ENCODE measurements around the gene SEC61A2.

DNA sequence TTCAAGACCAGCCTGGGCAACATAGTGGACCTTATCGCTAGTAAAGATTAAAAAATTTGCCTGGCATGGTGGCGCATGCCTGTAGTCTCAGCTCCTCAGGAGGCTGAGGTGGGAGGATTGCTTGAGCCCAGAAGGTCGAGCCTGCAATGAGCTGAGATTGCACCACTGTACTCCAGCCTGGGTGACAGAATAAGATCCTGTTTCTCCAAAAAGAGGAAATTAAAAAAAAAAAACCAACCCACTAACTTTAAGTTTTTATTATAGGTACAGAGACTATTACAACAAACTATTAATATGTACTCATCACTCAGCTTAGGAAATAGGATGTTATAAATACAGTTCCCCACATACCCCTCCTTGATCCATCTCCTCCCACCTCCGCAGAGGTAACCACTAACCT is 30.5 kb upstream of the SEC61A2 start:
- no peak for TF ChIP-seq CTCF (conservative IDR thresholded peaks at IDR 0.05; ENCODE audit: low read depth, low read length)
- TF ChIP-seq POLR2A (IDR thresholded peaks at IDR 0.05; ENCODE audit: low read depth, low read length) = no peak
- no peak for TF ChIP-seq RAD21 (IDR thresholded peaks at IDR 0.05; ENCODE audit: low read length)
- TF ChIP-seq NFE2L2 (IDR thresholded peaks at IDR 0.05; ENCODE audit: low read depth, low read length) = no peak
- no peak for TF ChIP-seq RCOR1 (IDR thresholded peaks at IDR 0.05; ENCODE audit: insufficient replicate concordance, low read length)
- no peak for TF ChIP-seq MAZ (IDR thresholded peaks at IDR 0.05; ENCODE audit: borderline replicate concordance, low read depth, low read length)
- TF ChIP-seq CHD1 (IDR thresholded peaks at IDR 0.05; ENCODE audit: low read depth, low read length) = no peak
- TF ChIP-seq USF2 (IDR thresholded peaks at IDR 0.05; ENCODE audit: low read depth, low read length) = no peak
- no peak for TF ChIP-seq MAFK (IDR thresholded peaks at IDR 0.05; ENCODE audit: low read depth, low read length)
- no peak for TF ChIP-seq SMC3 (IDR thresholded peaks at IDR 0.05; ENCODE audit: low read depth, low read length)
- no peak for TF ChIP-seq RFX5 (IDR thresholded peaks at IDR 0.05; ENCODE audit: low read depth, low read length)
- no peak for TF ChIP-seq CEBPB (IDR thresholded peaks at IDR 0.05; ENCODE audit: low read depth, low read length)
- no peak for TF ChIP-seq BHLHE40 (IDR thresholded peaks at IDR 0.05; ENCODE audit: low read depth, low read length)
